ENCODE measurements around the gene F3.

GRCh38 chr1:94519351-94519750 is 22.2 kb downstream of the F3 start:
- TF ChIP-seq CTCF (conservative IDR thresholded peaks at IDR 0.05 in 1 of 2, IDR thresholded peaks at IDR 0.05 in 1 of 2; ENCODE audit: extremely low read depth in 1 of 2, insufficient read depth in 1 of 2, low read depth in 1 of 2, low read length in 2 of 2) (no peak), EZH2 (IDR thresholded peaks at IDR 0.05; ENCODE audit: borderline replicate concordance, low read length) (no peak)
